SK-N-DZ (cell line): ENCODE results near the gene RIPK1.

Experiments used
- DNase-seq: peaks from one replicate; pipeline ENCODE4 v3.0.0-alpha.2; 2015; ENCODE audit warnings: low spot score

Gene RIPK1

GRCh38 chr6:3079682-3080081 lies 11.4 kb downstream of the RIPK1 start:
- DNase-seq: no peak

- DNase-seq: no peak
Observed at GRCh38 chr6:3081960-3082359, 13.7 kb downstream of the RIPK1 start.

GRCh38 chr6:3085074-3085473 lies 16.8 kb downstream of the RIPK1 start:
- DNase-seq: no peak

GRCh38 chr6:3086282-3086946 lies 18.1 kb downstream of the RIPK1 start:
- DNase-seq: no peak

GRCh38 chr6:3088446-3088845 lies 20.2 kb downstream of the RIPK1 start:
- no peak for DNase-seq

- no peak for DNase-seq
Observed at GRCh38 chr6:3088968-3089367, 20.7 kb downstream of the RIPK1 start.

- peak; percentile 10 for DNase-seq
Observed at GRCh38 chr6:3090013-3090412, 21.7 kb downstream of the RIPK1 start.

- no peak for DNase-seq
Observed at GRCh38 chr6:3094815-3095214, 26.5 kb downstream of the RIPK1 start.

GRCh38 chr6:3102875-3103274 lies 34.6 kb downstream of the RIPK1 start:
- no peak for DNase-seq

- DNase-seq: no peak
Observed at GRCh38 chr6:3108746-3109414, 40.6 kb downstream of the RIPK1 start.

- no peak for DNase-seq
Observed at GRCh38 chr6:3109761-3110160, 41.5 kb downstream of the RIPK1 start.

GRCh38 chr6:3114377-3114776 lies 46.1 kb downstream of the RIPK1 start:
- DNase-seq: no peak

- no peak for DNase-seq
Observed at GRCh38 chr6:3117912-3118352, 49.6 kb downstream of the RIPK1 start.

- DNase-seq: peak; percentile 91
Observed at GRCh38 chr6:3118353-3119039, 50.2 kb downstream of the RIPK1 start, which contains the start of gene BPHL. Gene BPHL, plus strand, starts transcription at chr6:3118711. Its CDS starts 30 bp downstream, at chr6:3118741.

- no peak for DNase-seq
Observed at GRCh38 chr6:3119040-3119723, 50.9 kb downstream of the RIPK1 start.

- DNase-seq: no peak
Observed at GRCh38 chr6:3120765-3121089, 52.4 kb downstream of the RIPK1 start.

- DNase-seq: no peak
Observed at GRCh38 chr6:3122823-3123182, 54.5 kb downstream of the RIPK1 start.

GRCh38 chr6:3124667-3125066 lies 56.4 kb downstream of the RIPK1 start:
- DNase-seq: no peak

- DNase-seq: no peak
Observed at GRCh38 chr6:3125815-3126214, 57.5 kb downstream of the RIPK1 start.

- no peak for DNase-seq
Observed at GRCh38 chr6:3128356-3129108, 60.2 kb downstream of the RIPK1 start.

GRCh38 chr6:3131695-3132094 lies 63.4 kb downstream of the RIPK1 start:
- no peak for DNase-seq

GRCh38 chr6:3133515-3133914 lies 65.2 kb downstream of the RIPK1 start:
- no peak for DNase-seq
